ENCODE results near the gene SYNC.
"Not testable (repeated sequence)": the region's sequence is repeated elsewhere in the genome, so short reads cannot be mapped to it uniquely, and the experiment has no call there.

The SYNC gene

DNA sequence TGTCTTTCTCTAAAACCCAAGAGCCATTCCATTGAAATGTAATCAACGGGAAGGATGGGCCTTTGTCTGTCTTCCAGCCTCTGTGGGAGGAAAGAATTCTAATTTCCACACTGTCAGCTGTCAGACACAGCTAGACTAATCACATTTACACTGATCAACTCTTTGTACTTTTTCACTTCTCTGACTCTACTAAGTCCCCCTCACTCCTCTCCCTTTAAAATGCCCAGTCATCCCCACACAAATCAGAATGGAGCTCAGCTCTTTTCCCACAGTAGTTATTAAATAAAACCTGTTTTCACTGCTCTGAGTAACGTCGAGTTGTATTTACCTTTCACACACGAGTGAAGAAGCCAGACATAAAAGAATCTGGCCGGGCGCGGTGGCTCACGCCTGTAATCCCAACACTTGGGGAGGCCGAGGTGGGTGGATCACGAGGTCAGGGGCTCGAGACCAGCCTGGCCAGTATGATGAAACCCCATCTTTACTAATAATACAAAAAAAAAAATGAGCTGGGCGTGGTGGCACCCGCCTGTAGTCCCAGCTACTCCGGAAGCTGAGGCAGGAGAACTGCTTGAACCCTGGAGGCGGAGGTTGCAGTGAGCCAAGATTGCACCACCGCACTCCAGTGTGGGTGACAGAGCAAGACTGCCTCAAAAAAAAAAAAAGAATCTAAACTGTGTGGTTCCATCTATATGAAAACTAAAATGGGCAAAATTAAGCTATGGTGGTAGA lies 65.5 kb downstream of the SYNC start:
- DNase-seq, result no peak

DNA sequence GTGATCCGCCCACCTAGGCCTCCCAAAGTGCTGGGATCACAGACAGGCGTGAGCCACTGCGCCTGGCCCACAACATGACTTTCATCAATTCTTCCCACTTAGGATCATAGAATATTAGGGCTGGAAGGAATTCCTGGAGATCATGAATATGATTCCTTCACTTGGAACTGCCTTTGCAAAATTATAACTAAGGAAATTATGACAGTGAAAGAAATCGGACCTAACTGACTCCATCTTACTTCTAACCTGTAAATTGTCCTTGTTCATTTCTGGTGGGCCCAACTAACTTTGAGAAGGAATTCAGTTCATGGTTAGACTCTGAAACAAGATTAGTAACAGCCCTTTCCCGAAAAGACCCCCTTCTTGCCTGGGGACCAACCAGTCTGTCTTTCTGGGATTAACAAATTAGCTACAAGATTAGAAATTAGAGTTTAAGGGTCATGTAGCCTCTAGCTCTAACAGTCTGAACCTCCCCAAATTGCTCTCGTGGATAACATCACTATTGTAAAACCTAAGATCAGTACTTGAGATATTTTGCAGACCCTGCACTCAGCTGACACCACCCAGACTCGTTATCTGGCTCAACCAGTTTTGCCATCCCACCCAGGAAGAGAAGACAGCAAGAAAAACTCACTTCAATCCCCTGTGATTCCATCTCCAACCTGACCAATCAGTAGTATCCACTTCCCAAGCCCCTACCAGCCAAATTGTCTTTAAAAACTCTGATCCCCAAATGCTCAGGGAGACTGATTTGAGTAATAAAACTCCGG lies 66.9 kb downstream of the SYNC start:
- DNase-seq, result no peak

DNA sequence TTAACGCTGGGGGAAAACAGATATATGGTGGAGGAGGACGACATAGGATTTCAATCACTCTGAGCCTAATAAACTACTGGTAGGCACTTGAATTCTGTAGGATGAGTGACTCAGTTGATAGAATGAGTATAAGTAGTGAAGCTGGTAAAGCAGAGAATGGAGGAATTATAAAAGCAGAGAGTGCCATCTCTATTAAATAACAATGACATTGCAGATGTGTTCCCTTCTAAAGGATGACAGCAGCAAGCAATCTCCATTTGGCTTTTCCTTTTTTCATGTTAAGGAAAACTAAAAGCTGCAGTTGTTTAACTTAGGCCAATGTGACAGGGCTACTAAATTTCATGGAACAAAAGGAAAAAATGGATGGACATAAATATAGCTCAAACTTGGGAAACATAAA lies 69.7 kb downstream of the SYNC start:
- no peak for DNase-seq

DNA sequence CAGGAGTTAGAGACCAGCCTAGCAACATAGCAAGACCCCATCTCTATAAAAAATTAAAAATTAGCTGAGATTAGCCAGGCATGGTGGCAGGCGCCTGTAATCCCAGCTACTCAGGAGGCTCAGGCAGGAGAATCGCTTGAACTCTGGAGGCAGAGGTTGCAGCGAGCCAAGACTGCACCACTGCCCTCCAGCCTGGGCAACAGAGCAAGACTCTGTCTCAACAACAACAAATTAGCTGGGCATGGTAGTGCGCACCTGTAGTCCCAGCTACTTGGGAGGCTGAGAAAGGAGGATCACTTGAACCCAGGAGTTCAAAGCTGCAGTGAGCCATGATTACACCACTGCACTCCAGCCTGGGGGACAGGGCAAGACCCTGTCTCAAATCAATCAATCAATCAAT lies 72.4 kb downstream of the SYNC start:
- DNase-seq, result not testable (repeated sequence)
